GM12864 (cell line): ENCODE measurements around the gene HPS3.

Experiments
- DNase-seq: peaks from one replicate; pipeline ENCODE4 v3.0.0-alpha.2; 2011; ENCODE audit warnings: low read depth
- H3K4me3 ChIP-seq: 2 replicates; pipeline ENCODE4 v1.5.1; 2011; ENCODE audit warnings: mild to moderate bottlenecking, low read depth, low read length, control low read depth
- CTCF ChIP-seq: IDR thresholded peaks from 2 replicates; pipeline ENCODE4 v1.5.1; 2011; ENCODE audit warnings: low read depth, mild to moderate bottlenecking, moderate library complexity, low read length, control low read depth, inconsistent platforms; ENCODE audit errors: missing control alignments

HPS3 gene

DNA sequence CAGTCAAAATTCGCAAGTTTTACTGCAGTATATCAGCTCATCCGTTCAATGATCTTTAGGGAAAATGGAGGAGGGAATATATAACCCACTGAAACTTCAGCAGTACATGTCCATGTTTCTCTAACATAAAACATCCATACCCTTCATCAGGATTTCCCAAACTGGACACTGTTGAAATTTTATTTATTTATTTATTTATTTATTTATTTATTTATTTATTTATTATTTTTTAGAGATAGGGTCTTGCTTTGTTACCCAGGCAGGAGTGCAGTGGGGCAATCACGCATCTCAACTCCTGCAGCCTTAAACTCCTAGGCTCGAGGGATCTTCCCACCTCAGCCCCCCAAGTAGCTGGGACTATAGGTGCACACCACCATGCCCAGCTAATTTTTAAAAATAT is 28.3 kb upstream of the HPS3 start:
- H3K4me3 ChIP-seq = no peak overlapping the region
- no peak for TF ChIP-seq CTCF
- no peak for DNase-seq

DNA sequence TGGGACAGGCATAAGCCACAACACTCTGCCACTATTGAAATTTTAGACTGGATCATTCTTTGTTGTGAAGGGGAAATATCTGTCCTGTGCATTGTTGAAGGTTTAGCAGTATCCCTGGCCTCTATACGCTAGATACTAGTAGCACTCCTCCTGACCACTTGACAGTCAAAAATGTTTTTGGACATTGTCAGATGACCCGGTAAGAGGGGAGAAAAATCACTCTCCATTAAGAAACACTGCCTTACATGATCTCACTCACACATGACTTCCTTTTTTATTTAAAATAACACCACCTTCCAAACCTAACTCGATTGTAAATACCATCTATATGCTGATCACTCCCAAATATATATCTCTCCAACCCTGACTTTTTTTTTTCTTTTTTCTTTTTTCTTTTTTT is 27.8 kb upstream of the HPS3 start:
- no peak overlapping the region for H3K4me3 ChIP-seq
- no peak for TF ChIP-seq CTCF
- DNase-seq = no peak

DNA sequence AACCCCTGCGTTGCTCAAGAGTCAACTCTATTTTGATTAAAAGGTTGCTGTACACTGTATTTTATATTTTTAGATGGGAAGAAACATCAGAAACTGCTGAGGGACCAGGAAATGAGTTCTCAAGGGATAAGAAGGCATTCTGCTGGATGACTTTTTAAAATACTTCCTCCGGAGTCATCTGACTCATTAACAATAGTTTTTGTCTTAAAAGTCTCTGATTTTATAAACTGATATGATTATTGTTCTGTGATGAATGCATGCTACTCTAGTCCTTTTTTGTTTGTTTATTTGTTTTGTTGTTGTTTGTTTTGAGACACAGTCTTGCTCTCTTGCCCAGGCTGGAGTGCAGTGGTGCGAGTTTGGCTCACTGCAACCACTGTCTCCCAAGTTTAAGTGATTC is 25.0 kb upstream of the HPS3 start:
- DNase-seq = no peak
- TF ChIP-seq CTCF = no peak
- H3K4me3 ChIP-seq = no peak overlapping the region

DNA sequence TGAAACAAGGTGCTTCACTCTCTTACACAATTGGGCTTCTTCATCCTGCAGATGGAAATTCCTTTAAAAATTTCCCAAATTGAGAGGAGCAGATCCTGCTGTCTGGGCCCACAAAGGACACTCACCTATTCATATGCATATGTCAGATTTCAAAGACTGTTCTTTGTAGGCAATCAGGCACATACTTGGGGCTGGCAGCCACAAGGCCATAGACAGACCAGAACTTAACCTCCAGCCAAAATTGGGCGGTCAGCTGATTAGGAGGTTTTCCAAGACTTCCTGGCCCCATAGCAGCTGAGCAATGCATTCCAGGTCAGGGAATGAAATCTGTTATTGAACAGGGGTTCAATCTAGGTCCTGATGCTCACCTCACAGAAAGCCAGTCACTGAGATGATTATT is 15.0 kb upstream of the HPS3 start:
- DNase-seq = no peak
- no peak for TF ChIP-seq CTCF
- no peak overlapping the region for H3K4me3 ChIP-seq

DNA sequence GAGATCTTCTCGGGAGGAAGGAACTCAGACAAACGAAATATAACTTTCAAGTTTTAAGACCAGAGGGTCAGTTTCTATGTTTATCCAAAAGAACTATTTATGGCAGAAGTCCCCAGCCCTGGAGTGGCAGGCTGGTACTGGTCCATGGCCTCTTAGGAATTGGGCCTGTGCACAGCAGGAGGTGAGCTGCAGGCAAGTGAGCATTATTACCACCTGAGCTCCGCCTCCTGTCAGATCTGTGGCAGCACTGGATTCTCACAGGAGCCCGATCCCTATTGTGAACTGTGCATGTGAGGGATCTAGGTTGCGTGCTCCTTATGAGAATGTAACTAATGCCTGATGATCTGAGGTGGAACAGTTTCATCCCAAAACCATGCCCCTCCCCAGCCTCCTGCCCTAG is 14.3 kb upstream of the HPS3 start:
- no peak for TF ChIP-seq CTCF
- no peak for DNase-seq

DNA sequence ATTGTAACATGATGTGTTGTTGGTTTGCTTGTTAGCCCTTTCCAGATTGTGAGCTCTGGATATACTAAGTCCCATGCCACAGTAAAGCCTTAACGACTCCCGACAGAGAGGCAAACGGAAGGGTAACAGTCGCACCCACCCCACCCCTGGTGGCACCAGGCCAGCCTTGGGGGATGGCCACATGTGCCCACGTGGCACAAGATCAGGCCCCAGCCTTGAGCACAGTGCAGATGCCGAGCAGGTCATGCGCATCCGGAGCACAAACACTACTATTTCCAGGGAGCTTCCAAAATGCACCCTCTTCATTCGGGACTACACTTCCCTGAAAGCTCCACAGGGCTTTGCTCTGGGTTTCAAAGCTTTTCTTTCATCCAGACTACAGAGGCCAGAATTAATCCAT is 10.7 kb upstream of the HPS3 start:
- DNase-seq = no peak
- no peak overlapping the region for H3K4me3 ChIP-seq
- TF ChIP-seq CTCF = no peak

More for the DNA sequence above, 14.3 kb upstream of the HPS3 start:
- H3K4me3 ChIP-seq = no peak overlapping the region

DNA sequence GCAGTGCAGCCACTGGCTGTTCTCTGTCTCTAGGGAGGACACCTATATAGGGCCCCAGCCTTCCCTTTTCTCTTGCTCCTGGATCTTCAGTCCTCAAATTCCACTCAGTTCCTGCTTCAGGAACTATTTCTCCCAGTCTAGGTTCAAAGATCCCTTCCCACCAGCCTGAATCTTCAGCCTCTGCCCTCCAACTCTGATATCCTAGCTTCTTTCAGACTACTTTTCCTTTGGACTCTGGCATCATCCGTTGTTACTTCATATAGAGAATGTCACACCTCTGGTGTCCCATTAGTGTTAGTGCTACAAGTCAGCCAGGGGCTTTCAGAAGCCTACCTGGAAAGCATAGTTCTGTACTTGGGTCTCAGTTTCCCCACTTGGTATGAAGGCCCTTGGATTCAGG is 10.0 kb upstream of the HPS3 start:
- TF ChIP-seq CTCF = no peak
- no peak overlapping the region for H3K4me3 ChIP-seq
- DNase-seq = no peak
